HG03103 (cell line): ENCODE data around the gene MBOAT1.

ENCODE experiments used
- ATAC-seq: cut with Tn5 transposase; IDR thresholded peaks from one replicate; pipeline ENCODE4 v1.9.1; 2021; ENCODE audit warnings: low read depth; ENCODE audit not compliant: unreplicated experiment

MBOAT1 gene

GRCh38 chr6:20235041-20235440 lies 22.8 kb upstream of the MBOAT1 start:
- ATAC-seq, result no peak

- ATAC-seq, result no peak
Measured at GRCh38 chr6:20234136-20234535, 21.9 kb upstream of the MBOAT1 start.

GRCh38 chr6:20233007-20233730 lies 20.9 kb upstream of the MBOAT1 start:
- no peak for ATAC-seq

GRCh38 chr6:20232188-20232587 lies 19.9 kb upstream of the MBOAT1 start:
- no peak for ATAC-seq

GRCh38 chr6:20230401-20231119 lies 18.3 kb upstream of the MBOAT1 start:
- ATAC-seq, result no peak

GRCh38 chr6:20229881-20230280 lies 17.6 kb upstream of the MBOAT1 start:
- no peak for ATAC-seq

- ATAC-seq, result no peak
Measured at GRCh38 chr6:20227350-20227749, 15.1 kb upstream of the MBOAT1 start.

GRCh38 chr6:20223141-20223540 lies 10.9 kb upstream of the MBOAT1 start:
- ATAC-seq, result no peak

GRCh38 chr6:20221421-20221820 lies 9.2 kb upstream of the MBOAT1 start:
- ATAC-seq, result no peak

GRCh38 chr6:20220359-20220758 lies 8.1 kb upstream of the MBOAT1 start:
- no peak for ATAC-seq

GRCh38 chr6:20217891-20218290 lies 5.6 kb upstream of the MBOAT1 start:
- ATAC-seq, result no peak

GRCh38 chr6:20217324-20217855 lies 5.1 kb upstream of the MBOAT1 start:
- no peak for ATAC-seq

- no peak for ATAC-seq
Measured at GRCh38 chr6:20215310-20215709, 3.0 kb upstream of the MBOAT1 start.

GRCh38 chr6:20213271-20213798 lies 1.1 kb upstream of the MBOAT1 start:
- ATAC-seq, result no peak

GRCh38 chr6:20211941-20212391 lies 303 bp downstream of the MBOAT1 start:
- peak; percentile 16 for ATAC-seq

GRCh38 chr6:20211037-20211940 lies 980 bp downstream of the MBOAT1 start:
- ATAC-seq, result no peak

- ATAC-seq, result no peak
Measured at GRCh38 chr6:20210158-20210557, 2.1 kb downstream of the MBOAT1 start.

- ATAC-seq, result no peak
Measured at GRCh38 chr6:20208687-20209378, 3.4 kb downstream of the MBOAT1 start.

GRCh38 chr6:20207088-20207418 lies 5.2 kb downstream of the MBOAT1 start:
- ATAC-seq, result no peak

- no peak for ATAC-seq
Measured at GRCh38 chr6:20205722-20206161, 6.5 kb downstream of the MBOAT1 start.
